G401 (cell line): ENCODE measurements around the gene PNPLA6. TPM values are rescaled to one million over a fixed set of nuclear protein-coding genes. Genes with fewer than 3 reads are reported as not detected.

ENCODE experiments used
- DNase-seq: peaks from one replicate; pipeline ENCODE4 v3.0.0-alpha.2; 2015; ENCODE audit warnings: low spot score
- in situ Hi-C: cut with HindIII; loops from 2 replicates; pipeline ENCODE4 v1.10.0; 2016; ENCODE audit warnings: low sequenced_read_pairs, mixed read lengths
- total RNA-seq: library from RNA; depleted of rRNA; stranded (reverse); fragments of >200 nt; shearing (Covaris generic); gene quantifications from 2 replicates; pipeline ENCODE4 v1.2.3, GENCODE V29; 2014

The PNPLA6 gene
- total RNA-seq, 1 experiment from 2014 or later: 97.9 TPM

DNA sequence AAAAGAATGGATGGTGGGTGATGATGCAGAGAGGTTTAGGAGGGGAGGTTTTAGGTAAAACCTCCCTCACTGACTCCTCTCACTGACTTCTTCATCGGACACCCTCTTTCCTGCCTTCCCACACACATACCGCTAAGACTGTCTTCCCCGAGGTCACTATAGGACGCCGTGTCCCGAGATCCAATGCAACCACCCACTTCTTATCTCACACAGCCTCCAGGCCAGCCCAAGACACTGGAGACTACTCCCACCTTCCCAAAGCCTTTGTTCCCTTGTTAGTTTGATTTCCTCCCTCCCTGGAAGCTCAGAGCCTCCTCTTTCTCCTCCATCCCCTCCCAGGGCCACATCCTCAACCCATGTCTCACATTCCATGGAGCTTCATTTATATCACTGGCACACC is 43.7 kb downstream of the PNPLA6 start:
- DNase-seq: no peak
- in situ Hi-C loops: no loop called here

DNA sequence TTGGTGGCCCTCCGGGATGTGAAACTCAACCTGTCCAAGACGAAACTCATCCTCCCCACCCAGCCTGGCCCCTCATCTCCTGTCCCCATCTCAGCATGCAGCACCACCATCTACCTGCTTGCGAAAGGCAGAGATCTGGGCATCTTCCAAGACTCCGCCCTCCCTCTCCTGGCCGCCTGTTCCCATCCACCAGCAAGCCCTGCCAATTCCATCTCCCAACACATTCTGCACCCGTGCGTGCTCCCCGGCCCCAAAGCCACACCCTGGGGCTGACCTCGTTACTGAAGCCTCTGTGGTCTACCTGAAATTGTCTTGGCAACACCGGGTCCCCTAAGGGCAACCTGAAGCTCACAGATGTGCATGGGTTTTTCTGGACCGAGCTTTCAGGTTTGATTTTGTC is 46.9 kb downstream of the PNPLA6 start:
- DNase-seq: no peak
- in situ Hi-C loops: no loop called here

DNA sequence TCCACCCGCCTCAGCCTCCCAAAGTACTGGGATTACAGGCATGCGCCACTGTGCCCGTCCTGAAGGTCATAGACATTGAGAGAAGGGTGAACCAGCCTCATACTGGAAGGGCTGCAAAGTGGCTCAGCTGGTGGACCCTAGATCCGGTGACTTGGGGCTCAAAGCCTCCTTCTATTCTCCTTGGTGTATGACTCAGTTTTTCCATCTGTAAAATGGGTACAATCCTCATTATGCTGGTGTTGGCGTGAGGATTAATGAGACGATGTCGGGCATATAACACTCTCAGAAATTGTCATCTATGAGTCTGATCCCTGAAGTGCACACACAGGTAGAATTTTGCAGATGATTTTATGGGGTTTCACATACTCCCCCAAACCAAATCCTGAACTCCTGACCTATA is 54.3 kb downstream of the PNPLA6 start:
- in situ Hi-C loops: no loop called here
- DNase-seq: no peak

GRCh38 chr19:7590256-7590655 is 54.7 kb downstream of the PNPLA6 start:
- DNase-seq: no peak
- in situ Hi-C loops: no loop called here

- in situ Hi-C loops: no loop called here
- peak; percentile 66 for DNase-seq
Measured at GRCh38 chr19:7595466-7596133, 60.1 kb downstream of the PNPLA6 start, which contains the start of gene CAMSAP3. TSS of gene CAMSAP3 (plus strand) at chr19:7595863. CDS start at chr19:7596003, 140 bp downstream.

GRCh38 chr19:7596211-7596937 is 60.9 kb downstream of the PNPLA6 start:
- DNase-seq: no peak
- in situ Hi-C loops: no loop called here

GRCh38 chr19:7597689-7598088 is 62.2 kb downstream of the PNPLA6 start:
- no peak for DNase-seq
- in situ Hi-C loops: no loop called here

DNA sequence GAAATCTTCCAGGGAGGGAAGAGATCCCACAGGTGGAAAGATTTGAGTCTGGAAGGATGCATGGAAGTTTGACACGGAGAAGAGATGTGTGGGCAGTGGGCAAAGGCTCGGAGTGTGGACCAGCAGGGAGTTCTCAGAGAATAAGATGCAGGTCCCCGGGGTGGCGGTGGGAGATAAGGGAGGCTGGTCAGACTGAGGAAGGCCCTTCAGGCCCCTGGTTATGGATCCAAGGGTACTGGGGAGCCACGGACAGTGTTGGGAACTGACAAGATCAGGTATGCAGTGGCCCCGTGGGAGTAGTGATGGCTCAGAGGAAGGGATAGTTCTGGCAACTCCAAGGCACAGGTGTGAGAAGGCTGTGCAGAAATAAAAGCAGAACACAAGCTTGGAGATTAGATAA is 62.7 kb downstream of the PNPLA6 start:
- no peak for DNase-seq
- in situ Hi-C loops: no loop called here

- in situ Hi-C loops: no loop called here
Measured at GRCh38 chr19:7600721-7601120, 65.2 kb downstream of the PNPLA6 start.

GRCh38 chr19:7602240-7602934 is 66.9 kb downstream of the PNPLA6 start:
- in situ Hi-C loops: no loop called here

More at GRCh38 chr19:7600721-7601120, 65.2 kb downstream of the PNPLA6 start:
- DNase-seq: no peak

DNA sequence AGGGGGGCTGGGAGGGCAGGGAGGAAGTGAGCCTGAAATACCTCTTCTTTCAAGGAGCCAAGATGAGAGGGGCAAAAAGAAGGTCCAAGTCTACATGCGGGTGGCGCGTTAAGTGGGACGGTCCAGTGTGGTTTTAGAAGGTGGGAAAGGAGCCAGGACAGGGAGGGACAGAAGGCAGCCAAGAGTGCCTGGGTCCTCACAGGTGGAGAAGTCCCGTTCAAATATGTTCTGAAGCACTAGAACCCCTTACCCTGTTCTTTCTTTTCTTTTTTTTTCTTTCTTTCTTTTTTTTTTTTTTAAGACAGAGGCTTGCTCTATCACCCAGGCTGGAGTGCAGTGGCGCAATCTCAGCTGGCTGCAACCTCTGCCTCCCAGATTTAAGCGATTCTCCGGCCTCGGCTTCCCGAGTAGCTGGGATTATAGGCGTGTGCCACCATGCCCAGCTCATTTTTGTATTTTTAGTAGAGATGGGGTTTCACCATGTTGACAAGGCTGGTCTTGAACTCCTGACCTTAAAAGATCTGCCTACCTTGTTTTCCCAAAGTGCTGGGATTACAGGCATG is 67.5 kb downstream of the PNPLA6 start:
- in situ Hi-C loops: no loop called here
- peak; percentile 20 for DNase-seq

More at GRCh38 chr19:7602240-7602934, 66.9 kb downstream of the PNPLA6 start:
- DNase-seq: no peak

GRCh38 chr19:7603919-7604318 is 68.4 kb downstream of the PNPLA6 start:
- in situ Hi-C loops: no loop called here
- no peak for DNase-seq

DNA sequence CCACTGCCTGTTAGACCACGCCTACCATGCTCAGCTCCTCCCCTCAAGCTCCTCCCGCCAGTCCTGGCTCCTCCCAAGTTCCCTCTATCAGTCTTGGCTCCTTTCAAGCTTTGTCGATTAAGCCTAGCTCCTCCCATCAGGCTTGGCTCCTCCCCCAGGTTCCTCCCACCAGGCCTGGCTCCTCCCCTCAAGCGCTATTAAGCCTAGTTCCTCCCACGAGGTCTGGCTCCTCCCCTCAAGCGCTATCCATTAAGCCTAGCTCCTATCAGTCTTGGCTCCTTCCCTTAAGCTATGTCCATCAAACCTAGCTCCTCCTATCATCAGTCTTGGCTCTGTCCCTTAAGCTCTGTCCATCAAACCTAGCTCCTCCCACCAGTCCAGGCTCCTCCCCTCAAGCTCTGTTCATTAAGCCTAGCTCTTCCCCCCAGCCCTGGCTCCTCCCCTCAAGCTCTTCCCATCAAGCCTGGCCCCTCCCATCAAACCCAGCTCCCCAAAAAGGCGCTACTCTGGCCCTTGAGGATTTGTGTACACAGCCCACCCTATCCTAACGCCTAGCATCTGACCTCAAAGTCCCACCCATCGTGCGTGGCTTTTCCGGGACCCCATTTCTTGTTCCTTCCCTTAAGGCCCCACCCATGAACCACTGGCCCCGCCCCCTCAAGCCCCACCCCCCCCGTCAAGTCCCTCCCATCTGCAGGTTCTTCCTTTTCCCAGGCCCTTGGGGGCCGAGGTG is 70.1 kb downstream of the PNPLA6 start:
- in situ Hi-C loops: no loop called here
- peak; percentile 19 for DNase-seq

DNA sequence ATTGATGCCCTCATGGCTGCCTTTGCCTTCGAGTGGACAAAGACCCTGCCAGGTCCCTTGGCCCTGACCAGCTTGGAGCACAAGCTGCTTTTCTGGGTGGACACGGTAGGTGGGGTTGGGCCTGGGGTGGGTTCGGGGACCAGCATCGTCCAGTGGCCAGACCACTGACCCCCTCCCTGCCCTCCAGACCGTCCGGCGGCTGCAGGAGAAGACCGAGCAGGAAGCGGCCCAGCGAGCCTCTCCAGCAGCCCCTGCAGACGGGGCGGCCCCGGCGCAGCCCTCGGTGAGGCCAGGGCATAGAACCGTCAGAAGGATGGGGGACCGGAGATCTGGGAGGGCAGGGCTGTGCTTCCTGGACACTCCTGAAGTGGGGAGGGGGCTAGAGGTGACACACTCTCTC is 70.8 kb downstream of the PNPLA6 start:
- in situ Hi-C loops: no loop called here
- DNase-seq: no peak

DNA sequence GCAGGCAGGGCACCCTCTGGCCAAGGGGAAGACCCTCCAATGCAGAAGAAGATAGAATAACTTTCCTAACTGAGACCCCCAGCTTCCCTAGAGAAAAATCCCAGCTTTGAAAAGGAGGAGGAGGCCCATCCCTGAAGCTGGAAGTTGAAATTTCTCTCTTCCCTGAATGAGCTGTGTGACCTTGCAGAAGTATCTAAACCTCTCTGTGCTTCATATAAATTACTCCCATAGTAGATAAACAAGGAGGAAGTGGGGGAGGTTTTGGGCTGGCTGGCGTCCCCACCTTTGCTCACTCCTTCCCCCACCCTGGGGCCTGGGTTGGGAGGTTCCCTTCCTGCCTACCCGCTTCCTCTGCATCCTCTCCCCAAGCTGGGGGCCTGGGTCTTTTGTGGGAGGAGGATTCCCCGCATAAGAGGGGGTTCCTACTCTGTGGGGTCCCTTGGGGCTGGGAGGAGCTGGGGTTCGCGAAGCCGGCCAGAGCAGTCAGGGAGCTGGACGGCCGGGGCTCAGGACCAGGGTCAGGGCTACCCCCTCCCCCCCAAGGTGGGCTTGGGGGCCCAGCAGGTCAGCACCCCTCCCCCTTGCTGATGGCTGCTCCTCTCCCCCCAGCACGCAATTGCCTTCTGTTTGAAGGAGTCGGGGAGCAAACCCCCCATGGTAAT is 71.8 kb downstream of the PNPLA6 start:
- in situ Hi-C loops: no loop called here
- no peak for DNase-seq

DNA sequence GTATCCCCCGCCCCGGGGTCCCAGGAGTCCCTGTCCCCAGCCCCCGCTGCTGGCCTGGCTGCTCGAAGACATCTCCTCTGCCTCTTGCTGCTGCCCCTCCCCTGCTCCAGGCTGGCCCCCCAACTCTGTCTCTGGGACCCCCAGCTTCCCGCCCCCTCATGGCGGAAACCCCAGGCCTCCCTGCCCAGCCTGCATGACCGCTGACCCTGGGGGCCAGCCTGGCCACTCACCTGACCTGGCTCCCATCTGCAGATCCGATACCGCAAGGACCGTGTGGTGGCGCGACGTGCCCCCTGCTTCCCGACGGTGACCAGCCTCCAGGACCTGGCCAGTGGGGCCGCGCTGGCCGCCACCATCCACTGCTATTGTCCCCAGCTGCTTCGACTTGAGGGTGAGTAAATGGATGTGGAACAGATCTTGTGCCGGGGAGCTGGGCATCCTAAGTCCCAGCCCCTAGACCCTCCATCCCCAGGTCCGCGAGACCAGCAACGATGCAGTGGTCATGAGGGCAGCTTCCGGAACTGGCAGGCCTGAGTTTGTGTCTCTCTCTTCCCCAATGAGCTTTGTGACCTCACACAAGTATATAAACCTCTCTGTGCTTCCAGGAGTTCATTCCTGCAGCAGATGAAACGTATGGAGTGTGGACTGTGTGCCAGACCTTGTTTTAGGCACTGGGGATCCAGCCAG is 72.5 kb downstream of the PNPLA6 start:
- in situ Hi-C loops: no loop called here
- no peak for DNase-seq

DNA sequence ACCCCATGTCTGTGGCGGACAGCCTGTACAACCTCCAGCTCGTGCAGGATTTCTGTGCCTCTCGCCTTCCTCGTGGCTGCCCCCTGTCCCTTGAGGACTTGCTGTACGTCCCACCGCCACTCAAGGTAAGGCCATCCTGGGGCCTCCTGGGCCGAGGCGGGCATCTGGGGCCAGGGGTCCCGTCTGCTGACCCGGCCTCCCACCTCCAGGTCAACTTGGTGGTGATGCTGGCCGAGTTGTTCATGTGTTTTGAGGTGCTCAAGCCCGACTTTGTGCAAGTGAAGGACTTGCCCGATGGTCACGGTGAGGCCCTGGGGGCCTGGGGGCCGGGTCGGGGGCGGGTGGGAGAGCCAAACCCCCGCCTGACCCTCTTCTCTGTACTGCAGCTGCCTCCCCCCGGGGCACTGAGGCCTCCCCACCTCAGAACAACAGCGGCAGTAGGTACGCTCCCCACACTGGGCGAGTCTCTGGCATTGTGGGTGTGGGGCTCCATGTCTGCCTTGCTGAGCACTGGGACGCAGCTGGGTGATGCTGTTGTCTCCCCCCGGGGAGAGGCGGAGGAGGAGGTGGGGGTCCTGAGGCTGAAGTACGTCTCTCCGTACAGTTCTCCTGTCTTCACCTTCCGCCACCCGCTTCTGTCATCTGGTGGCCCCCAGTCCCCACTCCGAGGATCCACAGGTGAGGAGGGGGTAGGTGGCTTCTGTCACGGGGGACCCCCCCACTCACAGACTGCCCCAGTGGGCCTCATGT is 75.1 kb downstream of the PNPLA6 start:
- DNase-seq: no peak
- in situ Hi-C loops: no loop called here
